GF-D8 (cell line): ENCODE results near the gene PDE4B.

Experiments
- DNase-seq: peaks from one replicate; lab custom pipeline; 2025; lab: John Stamatoyannopoulos, UW

PDE4B gene

GRCh38 chr1:66285618-66286270, 493.0 kb downstream of the PDE4B start:
- no peak for DNase-seq

- no peak for DNase-seq
Measured at GRCh38 chr1:66286307-66286706, 493.6 kb downstream of the PDE4B start.

GRCh38 chr1:66288048-66288447, 495.4 kb downstream of the PDE4B start:
- DNase-seq: no peak

- no peak for DNase-seq
Measured at GRCh38 chr1:66290761-66291530, 498.3 kb downstream of the PDE4B start.

GRCh38 chr1:66291531-66291864, 498.8 kb downstream of the PDE4B start:
- no peak for DNase-seq

- DNase-seq: no peak
Measured at GRCh38 chr1:66292305-66292704, 499.6 kb downstream of the PDE4B start.

GRCh38 chr1:66292944-66293343, 500.2 kb downstream of the PDE4B start:
- no peak for DNase-seq

- no peak for DNase-seq
Measured at GRCh38 chr1:66294707-66295370, 502.1 kb downstream of the PDE4B start.

GRCh38 chr1:66295803-66296202, 503.1 kb downstream of the PDE4B start:
- no peak for DNase-seq

- DNase-seq: no peak
Measured at GRCh38 chr1:66296370-66296769, 503.7 kb downstream of the PDE4B start.

- no peak for DNase-seq
Measured at GRCh38 chr1:66296951-66297350, 504.3 kb downstream of the PDE4B start.

GRCh38 chr1:66298464-66298863, 505.8 kb downstream of the PDE4B start:
- no peak for DNase-seq

- DNase-seq: no peak
Measured at GRCh38 chr1:66300280-66300971, 507.7 kb downstream of the PDE4B start.

- no peak for DNase-seq
Measured at GRCh38 chr1:66300972-66301451, 508.3 kb downstream of the PDE4B start.

GRCh38 chr1:66302184-66302742, 509.6 kb downstream of the PDE4B start:
- DNase-seq: no peak

GRCh38 chr1:66302815-66303214, 510.1 kb downstream of the PDE4B start:
- no peak for DNase-seq

- DNase-seq: no peak
Measured at GRCh38 chr1:66303646-66304045, 511.0 kb downstream of the PDE4B start.

GRCh38 chr1:66304128-66304527, 511.4 kb downstream of the PDE4B start:
- no peak for DNase-seq

- DNase-seq: no peak
Measured at GRCh38 chr1:66305927-66306326, 513.2 kb downstream of the PDE4B start.

GRCh38 chr1:66309006-66309741, 516.5 kb downstream of the PDE4B start:
- no peak for DNase-seq

GRCh38 chr1:66311092-66311491, 518.4 kb downstream of the PDE4B start:
- DNase-seq: no peak
